Cardiac fibroblast (primary cell): Measurements from ENCODE around the gene ANO1.

Experiments
- DNase-seq, 2 donors: peaks; one replicate each; pipeline versions ENCODE4 v3.0.0 to v3.0.0-alpha.2; 2010; ENCODE audit warnings: low read depth in 2 of 2
- H3K4me3 ChIP-seq, 2 donors: replicated peaks in 1 of 2; 1 replicate in 1 of 2; 2 replicates in 1 of 2; pipeline ENCODE4 v1.5.1; 2011; ENCODE audit warnings: low read depth in 2 of 2, low read length in 2 of 2, mild to moderate bottlenecking in 2 of 2, moderate library complexity in 1 of 2
- CTCF ChIP-seq: IDR thresholded peaks from one replicate; pipeline ENCODE4 v1.5.1; 2011; ENCODE audit warnings: low read depth, mild to moderate bottlenecking, low read length, inconsistent platforms

The ANO1 gene

GRCh38 chr11:70077411-70078094, 564 bp upstream of the ANO1 start:
- no peak for TF ChIP-seq CTCF
- no peak overlapping the region for H3K4me3 ChIP-seq

GRCh38 chr11:70078781-70079616, 882 bp downstream of the ANO1 start:
- H3K4me3 ChIP-seq = no peak overlapping the region
- no peak for TF ChIP-seq CTCF
- DNase-seq = no peak

More at GRCh38 chr11:70077411-70078094, 564 bp upstream of the ANO1 start:
- DNase-seq = no peak

GRCh38 chr11:70079691-70080090, 1.6 kb downstream of the ANO1 start:
- TF ChIP-seq CTCF = no peak
- no peak overlapping the region for H3K4me3 ChIP-seq
- no peak for DNase-seq

GRCh38 chr11:70080763-70081162, 2.6 kb downstream of the ANO1 start:
- DNase-seq = no peak
- TF ChIP-seq CTCF = no peak
- H3K4me3 ChIP-seq = no peak overlapping the region

- TF ChIP-seq CTCF = peak; percentile 9
- no peak overlapping the region for H3K4me3 ChIP-seq
- DNase-seq = no peak
Measured at GRCh38 chr11:70082829-70083228, 4.7 kb downstream of the ANO1 start.

- no peak for DNase-seq
- no peak for TF ChIP-seq CTCF
- no peak overlapping the region for H3K4me3 ChIP-seq
Measured at GRCh38 chr11:70084046-70084984, 6.2 kb downstream of the ANO1 start.
